HG02938 (cell line): ENCODE measurements around the gene RIPOR3.

Experiments used
- ATAC-seq: cut with Tn5 transposase; IDR thresholded peaks from one replicate; pipeline ENCODE4 v1.9.1; 2021; ENCODE audit warnings: mild to moderate bottlenecking, moderate library complexity; ENCODE audit not compliant: unreplicated experiment

Gene RIPOR3

GRCh38 chr20:50536333-50536732 lies 155.0 kb downstream of the RIPOR3 start:
- no peak for ATAC-seq
